K562 (cell line): ENCODE measurements around the gene IBA57. TPM values are rescaled to one million over a fixed set of nuclear protein-coding genes. Genes with fewer than 3 reads are reported as not detected.

Source experiments
- E2F8 ChIP-seq: fragments of 450-650 bp; IDR thresholded peaks from 2 replicates; pipeline ENCODE4 v1.7.1; 2018; ENCODE audit warnings: mild to moderate bottlenecking, low read depth; ENCODE audit not compliant: partially characterized antibody
- FUS ChIP-seq: fragments of 200-400 bp; formaldehyde crosslinking; optimal IDR thresholded peaks from 2 replicates; pipeline ENCODE3; 2017; ENCODE audit warnings: low read depth, low read length
- GABPB1 ChIP-seq: sonication (generic); formaldehyde crosslinking; IDR thresholded peaks from 2 replicates; pipeline ENCODE4 v1.8.0; 2022; ENCODE audit warnings: mild to moderate bottlenecking, missing genetic modification reagents
- KDM5B ChIP-seq: fragments of 200-600 bp; sonication (generic); IDR thresholded peaks from 2 replicates; pipeline ENCODE4 v1.6.1; 2012; ENCODE audit warnings: low read depth, mild to moderate bottlenecking, moderate library complexity, low read length, control low read depth, inconsistent platforms; ENCODE audit not compliant: insufficient replicate concordance
- MXD1 ChIP-seq: fragments of 250-450 bp; sonication (Bioruptor Pico); IDR thresholded peaks from 2 replicates; pipeline ENCODE4 v1.8.0; 2021; ENCODE audit warnings: borderline replicate concordance, mild to moderate bottlenecking, moderate library complexity; ENCODE audit not compliant: poor library complexity, severe bottlenecking
- NCOA1 ChIP-seq: fragments of 450-650 bp; IDR thresholded peaks from 2 replicates; pipeline ENCODE4 v1.6.1; 2016; ENCODE audit warnings: low read depth
- NCOR1 ChIP-seq: fragments of 450-650 bp; IDR thresholded peaks from 2 replicates; pipeline ENCODE4 v1.6.1; 2016; ENCODE audit warnings: mild to moderate bottlenecking, moderate library complexity
- NR2C2 ChIP-seq, 2 experiments: fragments of 200-800 bp in 1 of 2; sonication (Bioruptor generic) in 1 of 2; sonication (generic) in 1 of 2; formaldehyde crosslinking in 1 of 2; IDR thresholded peaks; 2 replicates each; pipeline versions ENCODE4 v1.6.1 to v1.8.0; 2016 to 2022; ENCODE audit warnings: mild to moderate bottlenecking in 1 of 2, missing compliant biosample characterization in 1 of 2, missing genetic modification characterization in 1 of 2, missing genetic modification reagents in 1 of 2
- RAD51 ChIP-seq: fragments of 450-650 bp; IDR thresholded peaks from 2 replicates; pipeline ENCODE4 v1.7.1; 2016; ENCODE audit warnings: low read depth, mild to moderate bottlenecking, borderline replicate concordance
- RBBP5 ChIP-seq: fragments of 200-600 bp; sonication (generic); IDR thresholded peaks from 2 replicates; pipeline ENCODE4 v1.6.1; 2012; ENCODE audit warnings: borderline replicate concordance, mild to moderate bottlenecking, low read length, control low read depth, inconsistent platforms; ENCODE audit not compliant: insufficient read depth, poor library complexity, severe bottlenecking
- RBFOX2 ChIP-seq: fragments of 200-400 bp; formaldehyde crosslinking; IDR thresholded peaks from 2 replicates; pipeline ENCODE4 v1.6.1; 2017; ENCODE audit warnings: low read depth, mild to moderate bottlenecking, low read length, moderate library complexity
- ZBTB11 ChIP-seq, 3 experiments: fragments of 200-800 bp in 1 of 3; fragments of 250-450 bp in 1 of 3; fragments of 450-650 bp in 1 of 3; sonication (Bioruptor Pico) in 1 of 3; sonication (Bioruptor generic) in 1 of 3; formaldehyde crosslinking in 1 of 3; IDR thresholded peaks; 2 replicates each; pipeline versions ENCODE4 v1.6.1 to v1.8.0; 2016 to 2022; ENCODE audit warnings: mild to moderate bottlenecking in 2 of 3, missing genetic modification characterization in 2 of 3, missing compliant biosample characterization in 1 of 3, moderate library complexity in 1 of 3
- ZBTB49 ChIP-seq: sonication (generic); formaldehyde crosslinking; IDR thresholded peaks from 2 replicates; pipeline ENCODE4 v1.8.0; 2022; ENCODE audit warnings: missing genetic modification reagents, mild to moderate bottlenecking, borderline replicate concordance
- ZC3H11A ChIP-seq: IDR thresholded peaks from 2 replicates; pipeline ENCODE4 v1.6.1; 2012; ENCODE audit warnings: low read depth, low read length, improper control_type of control experiment
- ZC3H8 ChIP-seq: fragments of 450-650 bp; IDR thresholded peaks from 2 replicates; pipeline ENCODE4 v1.6.1; 2017
- ZNF165 ChIP-seq: fragments of 250-450 bp; sonication (Bioruptor Pico); IDR thresholded peaks from 2 replicates; pipeline ENCODE4 v1.4.0; 2020; ENCODE audit warnings: borderline replicate concordance
- ZNF830 ChIP-seq: fragments of 250-450 bp; sonication (Bioruptor Pico); IDR thresholded peaks from 2 replicates; pipeline ENCODE4 v1.5.0; 2021; ENCODE audit warnings: mild to moderate bottlenecking
- polyA plus RNA-seq, 8 experiments: library from polyadenylated mRNA; depleted of rRNA in 4 of 8; stranded (reverse) in 5 of 8; unstranded in 3 of 8; fragments of >200 nt; fragmentation: Nextera tagmentation in 2 of 8; fragmentation: Illumina TruSeq in 1 of 8; extraction: Ambion mirVana in 2 of 8; extraction: Trizol in 1 of 8; gene quantifications; 2 replicates each; pipeline versions ENCODE4 v1.2.1 to v1.2.3, GENCODE V29; 2011 to 2014; ENCODE audit warnings: inconsistent platforms in 1 of 8, missing spikeins in 1 of 8
- total RNA-seq, 7 experiments: library from RNA; depleted of rRNA in 6 of 7; stranded (reverse); fragments of >200 nt in 6 of 7; fragmentation: Illumina TruSeq in 2 of 7; extraction: Trizol in 2 of 7; gene quantifications; 2 replicates each; pipeline versions ENCODE4 v1.2.1 to v1.2.3, GENCODE V29; 2011 to 2021; ENCODE audit warnings: low replicate concordance in 1 of 7

Gene IBA57
- total and polyA plus RNA-seq, 9 of the 15 experiments (the other 6 are each of a cell fraction or from before 2014, with no cell fraction given), result 0.77 to 15.5 (median 2.7) TPM

- TF ChIP-seq ZC3H11A (no peak), E2F8 (peak; percentile 57), NR2C2 (CRISPR knock-in tag; IDR thresholded peaks at IDR 0.05) (no peak), NR2C2 (tag; IDR thresholded peaks at IDR 0.05) (peak; percentile 94), MXD1 (CRISPR knock-in tag) (peak; percentile 58), RAD51 (no peak), ZC3H8 (no peak), ZNF830 (CRISPR knock-in tag) (no peak), KDM5B (peak; percentile 85), RBBP5 (peak; percentile 95), ZBTB49 (CRISPR knock-in tag) (no peak), GABPB1 (CRISPR knock-in tag) (peak; percentile 57), NCOA1 (no peak), ZNF165 (CRISPR knock-in tag) (no peak), FUS (peak; percentile 94), ZBTB11 (CRISPR knock-in tag; IDR thresholded peaks at IDR 0.05) (peak in 2 of 3 experiments; percentile 63 to 81; a peak in 3 of 6 replicates), NCOR1 (peak; percentile 50), RBFOX2 (peak; percentile 99)
Measured at GRCh38 chr1:228165372-228166169, at the start of gene IBA57 (continued).
